ENCODE measurements around the gene LRRC63. TPM values are rescaled to one million over a fixed set of nuclear protein-coding genes. Genes with fewer than 3 reads are reported as not detected.
A peak's percentile ranks its signal among the peaks of the same experiment; 100 is the strongest.

The LRRC63 gene
- total and polyA plus RNA-seq, 9 of the 15 experiments (the other 6 are each of a cell fraction or from before 2014, with no cell fraction given), result 0.07 to 0.41 (median 0.24) TPM; not detected in 1

- TF ChIP-seq MED1 (CRISPR knock-in tag; IDR thresholded peaks at IDR 0.05; ENCODE audit: borderline replicate concordance), result no peak
- TF ChIP-seq ZNF175 (CRISPR knock-in tag; IDR thresholded peaks at IDR 0.05; ENCODE audit: low read depth), result no peak
- TF ChIP-seq ZNF79 (CRISPR knock-in tag; IDR thresholded peaks at IDR 0.05; ENCODE audit: low read depth), result no peak
- no peak for TF ChIP-seq FOXK1 (CRISPR knock-in tag; IDR thresholded peaks at IDR 0.05; ENCODE audit: borderline replicate concordance)
- no peak; the same call in 1 of the 2 replicates for TF ChIP-seq NFRKB (IDR thresholded peaks at IDR 0.05; ENCODE audit: low read depth)
- no peak for TF ChIP-seq ATF4 (CRISPR knock-in tag; IDR thresholded peaks at IDR 0.05)
- TF ChIP-seq ETS1 (conservative IDR thresholded peaks at IDR 0.05; ENCODE audit: control insufficient read depth, low read depth, low read length), result no peak
- TF ChIP-seq NCOR1 (IDR thresholded peaks at IDR 0.05), result peak; percentile 74
- TF ChIP-seq, protein P1, sequence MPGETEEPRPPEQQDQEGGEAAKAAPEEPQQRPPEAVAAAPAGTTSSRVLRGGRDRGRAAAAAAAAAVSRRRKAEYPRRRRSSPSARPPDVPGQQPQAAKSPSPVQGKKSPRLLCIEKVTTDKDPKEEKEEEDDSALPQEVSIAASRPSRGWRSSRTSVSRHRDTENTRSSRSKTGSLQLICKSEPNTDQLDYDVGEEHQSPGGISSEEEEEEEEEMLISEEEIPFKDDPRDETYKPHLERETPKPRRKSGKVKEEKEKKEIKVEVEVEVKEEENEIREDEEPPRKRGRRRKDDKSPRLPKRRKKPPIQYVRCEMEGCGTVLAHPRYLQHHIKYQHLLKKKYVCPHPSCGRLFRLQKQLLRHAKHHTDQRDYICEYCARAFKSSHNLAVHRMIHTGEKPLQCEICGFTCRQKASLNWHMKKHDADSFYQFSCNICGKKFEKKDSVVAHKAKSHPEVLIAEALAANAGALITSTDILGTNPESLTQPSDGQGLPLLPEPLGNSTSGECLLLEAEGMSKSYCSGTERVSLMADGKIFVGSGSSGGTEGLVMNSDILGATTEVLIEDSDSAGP (CRISPR knock-in tag; IDR thresholded peaks at IDR 0.05), result no peak
- TF ChIP-seq CLOCK (CRISPR knock-in tag; IDR thresholded peaks at IDR 0.05; ENCODE audit: borderline replicate concordance), result no peak
- TF ChIP-seq POLR2AphosphoS2 (IDR thresholded peaks at IDR 0.05; ENCODE audit: low read length), result no peak
- no peak for TF ChIP-seq ZNF696 (CRISPR knock-in tag; conservative IDR thresholded peaks at IDR 0.05)
- TF ChIP-seq CTCF (IDR thresholded peaks at IDR 0.05 in 2 of 3, conservative IDR thresholded peaks at IDR 0.05 in 1 of 3; ENCODE audit: insufficient read depth in 2 of 3, low read depth in 1 of 3, low read length in 3 of 3), result no peak
- no peak for TF ChIP-seq ZNF41 (CRISPR knock-in tag; conservative IDR thresholded peaks at IDR 0.05)
- TF ChIP-seq, protein P2, sequence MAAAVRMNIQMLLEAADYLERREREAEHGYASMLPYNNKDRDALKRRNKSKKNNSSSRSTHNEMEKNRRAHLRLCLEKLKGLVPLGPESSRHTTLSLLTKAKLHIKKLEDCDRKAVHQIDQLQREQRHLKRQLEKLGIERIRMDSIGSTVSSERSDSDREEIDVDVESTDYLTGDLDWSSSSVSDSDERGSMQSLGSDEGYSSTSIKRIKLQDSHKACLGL (CRISPR knock-in tag; IDR thresholded peaks at IDR 0.05; ENCODE audit: borderline replicate concordance, poor library complexity, severe bottlenecking), result no peak
- no peak for TF ChIP-seq ZNF655 (CRISPR knock-in tag; IDR thresholded peaks at IDR 0.05)
- TF ChIP-seq LARP7 (IDR thresholded peaks at IDR 0.05), result no peak
Observed at GRCh38 chr13:46211116-46211482, 629 bp upstream of the LRRC63 start (continued).

Data from K562 (cell line).